T-helper 2 cell treated with Interferon-gamma antibody and Interleukin-4, amounts not matched to agents 5 μg/mL and 100 μg/mL, for 36 hours (primary cell): ENCODE measurements around the gene ACSL6.
A peak's percentile ranks its signal among the peaks of the same experiment; 100 is the strongest.

Experiments used
- DNase-seq: peaks from one replicate; pipeline ENCODE4 v3.0.0; 2021; ENCODE audit warnings: low spot score
- H3K27ac Mint-ChIP-seq: one replicate; pipeline ENCODE4 v1.8.0; 2021; ENCODE audit warnings: mild to moderate bottlenecking, mixed read lengths
- H3K27me3 Mint-ChIP-seq: one replicate; pipeline ENCODE4 v1.8.0; 2021; ENCODE audit warnings: low read depth, mixed read lengths
- H3K36me3 Mint-ChIP-seq: one replicate; pipeline ENCODE4 v1.8.0; 2021; ENCODE audit warnings: low read depth, mixed read lengths
- H3K4me1 Mint-ChIP-seq: one replicate; pipeline ENCODE4 v1.8.0; 2021; ENCODE audit warnings: low read depth, mixed read lengths
- H3K4me3 Mint-ChIP-seq: one replicate; pipeline ENCODE4 v1.8.0; 2022; ENCODE audit warnings: mild to moderate bottlenecking, moderate library complexity, mixed read lengths
- H3K9me3 Mint-ChIP-seq: one replicate; pipeline ENCODE4 v1.8.0; 2021; ENCODE audit warnings: mixed read lengths

Gene ACSL6

GRCh38 chr5:131980696-131981095 lies 30.8 kb downstream of the ACSL6 start:
- H3K27me3 Mint-ChIP-seq, result peaks cover 9% of the 10 kb centered on the region
- no peak overlapping the region for H3K4me3 Mint-ChIP-seq
- H3K36me3 Mint-ChIP-seq, result no peaks in the 10 kb centered on the region
- no peak overlapping the region for H3K27ac Mint-ChIP-seq
- no peaks in the 10 kb centered on the region for H3K9me3 Mint-ChIP-seq
- no peak for DNase-seq
- peaks cover 12% of the 10 kb centered on the region for H3K4me1 Mint-ChIP-seq

- peaks cover 9% of the 10 kb centered on the region for H3K27me3 Mint-ChIP-seq
- no peak overlapping the region for H3K27ac Mint-ChIP-seq
- no peaks in the 10 kb centered on the region for H3K36me3 Mint-ChIP-seq
- no peak overlapping the region for H3K4me3 Mint-ChIP-seq
- H3K9me3 Mint-ChIP-seq, result no peaks in the 10 kb centered on the region
- no peak for DNase-seq
- H3K4me1 Mint-ChIP-seq, result peaks cover 20% of the 10 kb centered on the region
These were observed 31.6 kb downstream of the ACSL6 start for GRCh38 chr5:131979816-131980215.

GRCh38 chr5:131977212-131977604 lies 34.2 kb downstream of the ACSL6 start:
- no peak for DNase-seq
- H3K36me3 Mint-ChIP-seq, result no peaks in the 10 kb centered on the region
- no peaks in the 10 kb centered on the region for H3K9me3 Mint-ChIP-seq
- no peak overlapping the region for H3K4me3 Mint-ChIP-seq
- no peak overlapping the region for H3K27ac Mint-ChIP-seq
- peaks cover 9% of the 10 kb centered on the region for H3K27me3 Mint-ChIP-seq
- H3K4me1 Mint-ChIP-seq, result peaks cover 21% of the 10 kb centered on the region

DNA sequence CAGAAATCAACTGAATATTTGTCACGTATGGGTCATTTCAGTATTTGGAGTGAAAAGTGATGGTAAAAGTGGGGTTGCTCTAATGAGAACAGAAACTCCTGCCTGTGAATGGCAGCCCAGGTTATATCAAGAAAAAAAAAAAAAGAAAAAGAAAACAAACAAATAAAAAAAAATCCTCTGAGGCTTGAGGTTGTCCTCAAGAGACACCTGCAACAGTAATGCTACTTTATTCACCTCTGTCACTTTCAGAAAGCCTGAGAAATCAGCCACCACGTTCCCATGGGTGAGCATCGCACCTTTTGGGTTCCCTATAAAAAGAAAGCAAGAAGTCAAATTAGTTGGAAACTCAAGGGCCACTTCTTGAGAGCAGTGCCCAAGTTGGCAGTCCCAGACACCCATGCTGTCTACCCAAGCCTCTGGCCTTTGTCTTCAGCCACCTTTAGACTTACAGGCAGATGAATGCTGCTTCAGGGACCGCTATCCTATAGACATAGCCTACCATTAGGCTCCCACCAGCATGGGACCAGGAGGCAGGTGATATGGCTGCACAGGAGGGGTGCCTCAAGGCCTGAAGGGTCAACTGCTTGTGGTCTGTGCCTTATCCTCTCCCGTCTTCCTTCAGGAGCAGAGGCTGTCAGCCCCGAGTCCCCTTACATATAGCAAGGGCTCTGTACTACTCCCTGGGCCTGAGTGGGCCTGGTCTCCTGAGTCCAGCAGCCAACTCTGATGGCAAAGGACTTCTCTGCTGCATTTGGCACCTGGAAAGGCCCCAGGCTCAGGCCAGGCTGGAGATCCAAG lies 34.8 kb downstream of the ACSL6 start:
- Mint-ChIP-seq H3K9me3 (no peaks in the 10 kb centered on the region), H3K27ac (no peak overlapping the region), H3K4me1 (peaks cover 21% of the 10 kb centered on the region), H3K4me3 (no peak overlapping the region), H3K36me3 (no peaks in the 10 kb centered on the region), H3K27me3 (peaks cover 7% of the 10 kb centered on the region)
- DNase-seq, result no peak

DNA sequence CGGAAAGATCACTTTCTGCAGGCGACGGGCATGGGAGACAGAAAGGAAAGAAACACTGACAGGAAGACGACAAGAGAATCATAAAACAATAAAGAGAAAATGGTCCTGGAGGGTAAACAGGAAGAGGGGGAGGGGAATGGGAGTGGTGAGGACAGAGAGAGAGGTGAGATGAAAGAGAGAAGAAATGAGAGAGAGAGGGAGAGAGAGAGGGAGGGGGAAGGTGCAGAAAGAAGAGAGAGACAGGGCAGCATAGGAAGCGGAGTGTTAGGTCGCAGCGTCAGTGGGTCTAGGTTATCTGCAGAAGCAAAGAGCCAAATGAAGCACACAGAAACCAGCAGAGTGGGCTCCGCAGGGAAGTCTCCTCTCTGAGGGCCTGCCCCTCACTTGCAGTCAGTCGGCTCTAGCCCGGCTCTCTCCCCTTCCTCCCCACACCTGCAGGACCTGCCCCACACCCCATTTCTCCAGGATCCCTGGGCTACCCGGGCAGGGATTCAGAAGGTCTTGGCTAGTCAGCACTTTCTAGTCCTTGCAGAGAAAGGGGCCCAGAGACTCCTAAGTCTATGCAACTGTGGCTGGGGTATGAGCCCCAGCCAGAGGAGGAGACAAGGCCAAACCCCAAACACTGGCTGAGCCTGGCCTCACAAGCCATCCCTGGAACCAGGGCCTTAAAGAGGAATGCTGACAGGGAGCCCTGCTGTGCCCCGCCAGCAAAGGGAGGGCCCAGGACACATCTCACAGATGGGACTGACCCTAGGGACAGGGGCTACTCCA lies 36.3 kb downstream of the ACSL6 start:
- DNase-seq, result no peak
- Mint-ChIP-seq H3K9me3 (no peaks in the 10 kb centered on the region), H3K27ac (peak overlapping the region; percentile 84), H3K36me3 (no peaks in the 10 kb centered on the region), H3K4me3 (peak overlapping the region; percentile 78), H3K27me3 (no peaks in the 10 kb centered on the region), H3K4me1 (peaks cover 21% of the 10 kb centered on the region)

DNA sequence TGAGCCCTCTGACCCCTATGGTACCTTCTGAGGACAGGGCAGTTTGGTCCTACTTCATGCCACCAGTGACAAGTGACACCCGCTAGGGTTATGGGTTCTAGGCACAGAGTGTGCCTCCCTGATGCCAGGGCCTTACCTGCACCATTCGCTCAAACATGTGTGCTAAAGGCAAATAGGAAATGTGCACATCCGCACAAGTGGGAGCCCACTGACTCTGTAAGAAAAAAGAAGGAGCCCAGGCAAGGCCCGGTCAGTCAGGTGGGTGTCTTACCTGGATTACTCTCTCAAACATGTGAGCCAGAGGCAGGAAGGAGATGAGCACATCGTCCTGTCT lies 36.9 kb downstream of the ACSL6 start:
- Mint-ChIP-seq H3K4me3 (peak overlapping the region; percentile 78), H3K27me3 (no peaks in the 10 kb centered on the region), H3K36me3 (no peaks in the 10 kb centered on the region), H3K27ac (peak overlapping the region; percentile 84), H3K9me3 (no peaks in the 10 kb centered on the region), H3K4me1 (peaks cover 21% of the 10 kb centered on the region)
- DNase-seq, result no peak

DNA sequence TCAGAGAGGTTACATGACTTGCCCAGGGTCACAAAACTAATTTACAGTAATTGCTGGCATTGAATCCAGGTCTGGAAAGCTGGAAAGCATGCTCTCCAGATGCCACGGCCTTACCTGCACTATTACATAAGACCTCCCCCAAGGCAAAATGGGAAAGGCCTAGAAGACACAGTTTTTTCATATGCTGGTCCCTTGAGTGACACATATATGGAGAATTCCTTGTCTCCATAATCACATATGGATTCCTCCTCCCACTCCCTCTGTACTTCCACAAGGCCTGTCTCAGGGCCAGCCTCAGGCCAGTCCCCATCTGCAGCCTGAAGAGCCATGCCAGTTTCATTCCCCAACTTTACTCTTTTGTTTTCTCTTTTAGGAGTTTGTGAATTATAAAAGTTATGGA lies 37.4 kb downstream of the ACSL6 start:
- Mint-ChIP-seq H3K27ac (no peak overlapping the region), H3K27me3 (no peaks in the 10 kb centered on the region)

DNA sequence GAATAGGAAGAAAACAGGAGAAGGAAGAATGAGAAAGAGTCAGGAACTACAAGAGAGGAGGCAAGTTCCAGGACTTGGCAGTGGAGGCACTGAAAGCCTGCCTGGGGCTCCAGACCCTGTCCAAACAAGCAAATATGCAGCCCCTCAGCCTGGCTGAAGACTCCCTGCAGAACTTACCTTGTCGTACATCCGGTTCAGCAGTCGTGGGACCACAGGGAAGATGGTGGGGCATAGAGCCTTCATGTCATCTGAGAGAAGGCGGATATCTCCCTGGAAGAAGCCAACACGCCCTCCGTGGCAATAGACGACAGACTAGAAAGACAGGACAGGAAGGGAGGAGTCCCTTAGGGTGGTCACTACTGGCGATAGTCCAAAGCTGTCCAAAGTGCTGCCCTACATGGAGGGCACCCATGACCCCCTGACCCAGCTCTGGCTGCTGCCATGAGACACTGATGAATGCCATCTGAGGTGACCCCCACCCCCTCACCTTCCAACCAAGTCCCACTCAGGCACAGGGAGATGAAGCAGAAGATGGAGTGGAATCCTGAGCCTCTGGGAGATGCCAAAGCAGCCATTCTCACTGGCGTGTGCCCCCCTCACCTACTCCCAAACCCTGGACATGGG lies 38.3 kb downstream of the ACSL6 start:
- no peak overlapping the region for H3K4me3 Mint-ChIP-seq
- no peaks in the 10 kb centered on the region for H3K36me3 Mint-ChIP-seq
- no peaks in the 10 kb centered on the region for H3K9me3 Mint-ChIP-seq
- H3K27ac Mint-ChIP-seq, result no peak overlapping the region
- no peaks in the 10 kb centered on the region for H3K27me3 Mint-ChIP-seq
- no peak for DNase-seq
- peaks cover 21% of the 10 kb centered on the region for H3K4me1 Mint-ChIP-seq

More for the DNA sequence above, 37.4 kb downstream of the ACSL6 start:
- no peaks in the 10 kb centered on the region for H3K36me3 Mint-ChIP-seq
- H3K4me3 Mint-ChIP-seq, result no peak overlapping the region
- no peaks in the 10 kb centered on the region for H3K9me3 Mint-ChIP-seq
- H3K4me1 Mint-ChIP-seq, result peaks cover 21% of the 10 kb centered on the region
- DNase-seq, result no peak

GRCh38 chr5:131968396-131968954 lies 43.0 kb downstream of the ACSL6 start:
- Mint-ChIP-seq H3K4me1 (no peaks in the 10 kb centered on the region), H3K36me3 (no peaks in the 10 kb centered on the region), H3K9me3 (no peaks in the 10 kb centered on the region), H3K27ac (no peak overlapping the region), H3K27me3 (no peaks in the 10 kb centered on the region), H3K4me3 (no peak overlapping the region)
- DNase-seq, result no peak

- Mint-ChIP-seq H3K27ac (no peak overlapping the region), H3K36me3 (no peaks in the 10 kb centered on the region), H3K4me3 (no peak overlapping the region), H3K27me3 (no peaks in the 10 kb centered on the region), H3K4me1 (no peaks in the 10 kb centered on the region), H3K9me3 (no peaks in the 10 kb centered on the region)
- DNase-seq, result no peak
These were observed 44.9 kb downstream of the ACSL6 start for GRCh38 chr5:131966551-131966950.

DNA sequence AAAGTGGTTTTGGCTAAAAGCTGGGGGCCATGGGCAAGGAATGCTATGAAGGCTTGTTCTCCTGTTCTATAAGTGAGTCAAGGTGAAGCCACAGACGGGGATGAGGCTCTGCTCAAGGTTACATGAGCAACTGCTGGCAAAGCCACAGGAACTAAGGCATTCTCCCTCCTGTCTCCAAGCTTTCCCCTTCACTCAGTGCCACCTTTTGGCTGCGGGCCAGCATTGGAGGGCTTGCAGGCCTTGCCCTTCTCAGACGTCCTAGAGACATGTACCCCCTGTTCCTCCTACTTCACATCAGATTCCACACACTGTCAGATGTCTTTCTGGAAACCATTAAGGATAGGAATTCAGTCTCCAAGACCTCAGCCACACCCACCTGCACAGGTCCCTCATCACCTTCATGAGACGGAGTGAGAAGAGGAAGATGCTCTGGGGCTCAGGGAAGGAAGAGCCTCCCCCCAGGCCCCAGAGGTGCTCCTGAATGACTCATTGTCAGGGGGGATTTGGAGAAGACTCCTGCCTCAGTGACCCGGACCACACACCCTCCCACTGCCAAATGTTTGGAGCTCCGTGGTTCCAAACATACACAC lies 45.5 kb downstream of the ACSL6 start:
- Mint-ChIP-seq H3K36me3 (no peaks in the 10 kb centered on the region), H3K4me3 (no peak overlapping the region)
- no peak for DNase-seq

DNA sequence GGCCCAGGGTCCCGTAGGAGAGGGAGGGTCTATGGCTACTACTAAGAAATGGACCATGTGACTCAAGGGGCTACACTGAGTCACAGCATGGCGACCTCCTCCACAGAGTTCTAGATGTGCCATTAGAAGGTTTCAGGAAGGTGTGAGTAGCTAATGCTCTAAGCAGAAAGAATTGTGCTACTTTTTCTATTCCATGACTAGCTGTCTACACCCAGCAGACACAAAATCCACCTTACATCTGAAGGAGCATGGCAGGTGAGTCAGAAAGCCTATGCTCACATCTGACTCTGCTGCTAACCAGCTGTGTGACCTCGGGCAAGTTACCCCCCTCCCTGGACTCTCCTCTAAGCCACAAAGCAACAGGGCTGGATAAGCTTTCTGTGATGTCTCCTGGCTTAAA lies 51.6 kb downstream of the ACSL6 start:
- H3K9me3 Mint-ChIP-seq, result no peaks in the 10 kb centered on the region
- no peaks in the 10 kb centered on the region for H3K4me1 Mint-ChIP-seq
- peaks cover 2% of the 10 kb centered on the region for H3K36me3 Mint-ChIP-seq
- no peak overlapping the region for H3K4me3 Mint-ChIP-seq
- H3K27ac Mint-ChIP-seq, result no peak overlapping the region
- no peak for DNase-seq
- H3K27me3 Mint-ChIP-seq, result no peaks in the 10 kb centered on the region

More for the DNA sequence above, 45.5 kb downstream of the ACSL6 start:
- H3K4me1 Mint-ChIP-seq, result no peaks in the 10 kb centered on the region
- no peaks in the 10 kb centered on the region for H3K9me3 Mint-ChIP-seq
- no peaks in the 10 kb centered on the region for H3K27me3 Mint-ChIP-seq
- H3K27ac Mint-ChIP-seq, result no peak overlapping the region

GRCh38 chr5:131959136-131959535 lies 52.3 kb downstream of the ACSL6 start:
- Mint-ChIP-seq H3K36me3 (peaks cover 2% of the 10 kb centered on the region), H3K4me1 (peaks cover 6% of the 10 kb centered on the region), H3K27ac (no peak overlapping the region), H3K27me3 (peaks cover 3% of the 10 kb centered on the region), H3K9me3 (no peaks in the 10 kb centered on the region), H3K4me3 (no peak overlapping the region)
- DNase-seq, result no peak
